Vagina (tissue), 2 donors: Measurements from ENCODE around the gene RNU1-1.
"Not testable (repeated sequence)": the region's sequence is repeated elsewhere in the genome, so short reads cannot be mapped to it uniquely, and the experiment has no call there.

ENCODE experiments used
- CTCF ChIP-seq, 3 experiments: fragments of 450-650 bp in 2 of 3; fragments of 200-600 bp in 1 of 3; sonication (generic) in 1 of 3; IDR thresholded peaks; one replicate each; pipeline ENCODE4 v1.5.1; 2017 to 2019; ENCODE audit warnings: antibody characterized with exemption in 3 of 3, mild to moderate bottlenecking in 2 of 3, moderate library complexity in 2 of 3
- POLR2AphosphoS5 ChIP-seq, 2 donors: sonication (generic); formaldehyde crosslinking; IDR thresholded peaks; one replicate each; pipeline ENCODE4 v1.9.0; 2017; ENCODE audit warnings: antibody characterized with exemption in 2 of 2, mild to moderate bottlenecking in 2 of 2, low read depth in 1 of 2; ENCODE audit not compliant: insufficient read depth in 1 of 2

- not testable (repeated sequence) for TF ChIP-seq POLR2AphosphoS5 (IDR thresholded peaks at IDR 0.05; ENCODE audit: insufficient read depth in 1 of 2, low read depth in 1 of 2); CTCF (IDR thresholded peaks at IDR 0.05)
Observed at GRCh38 chr1:16500975-16501374, 13.1 kb downstream of the RNU1-1 start.
